ENCODE data around the gene R3HDM4.

The R3HDM4 gene

GRCh38 chr19:912181-913079 lies 589 bp downstream of the R3HDM4 start:
- DNase-seq (ENCODE audit: low spot score), result peak; percentile 3

- peak; percentile 40 for DNase-seq (ENCODE audit: low spot score)
Observed at GRCh38 chr19:911197-912033, 1.6 kb downstream of the R3HDM4 start.

DNA sequence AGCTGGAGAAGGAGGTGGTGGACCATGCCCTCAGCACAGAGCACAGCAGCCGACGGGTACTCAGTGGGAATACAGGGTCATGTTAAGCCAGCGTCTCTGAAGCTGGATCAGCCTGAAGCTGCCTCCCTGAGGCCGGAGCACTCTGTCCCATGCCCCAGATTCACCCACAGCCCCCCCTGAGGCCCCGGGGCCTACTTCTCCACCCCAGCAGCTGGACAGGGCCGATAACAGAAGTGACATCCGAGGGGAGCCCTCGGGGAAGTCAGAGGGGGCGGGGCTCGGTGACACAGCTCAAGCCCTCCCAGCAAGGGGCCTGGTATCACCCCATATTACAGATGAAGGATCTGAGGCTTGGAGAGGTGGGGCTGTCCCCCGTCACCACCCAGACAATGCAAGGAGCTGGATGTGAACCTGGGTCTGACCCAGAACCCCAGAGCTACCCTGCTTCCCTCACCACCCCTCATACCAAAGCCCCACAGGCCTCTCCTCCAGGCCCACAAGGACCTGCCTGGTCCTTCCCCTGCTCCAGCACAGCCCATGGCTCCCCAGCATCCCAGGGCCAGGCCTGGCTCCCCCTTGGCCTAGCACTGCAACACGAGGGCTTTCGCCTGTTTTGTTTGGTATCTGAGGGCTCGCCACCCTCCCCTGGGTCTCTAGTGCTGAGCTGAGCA lies 5.7 kb downstream of the R3HDM4 start:
- peak; percentile 2 for DNase-seq (ENCODE audit: low spot score)

GRCh38 chr19:906480-906879 lies 6.5 kb downstream of the R3HDM4 start:
- no peak for DNase-seq (ENCODE audit: low spot score)

- no peak for DNase-seq (ENCODE audit: low spot score)
Observed at GRCh38 chr19:904545-904944, 8.5 kb downstream of the R3HDM4 start.

GRCh38 chr19:903266-903797 lies 9.7 kb downstream of the R3HDM4 start:
- DNase-seq (ENCODE audit: low spot score), result peak; percentile 41

- no peak for DNase-seq (ENCODE audit: low spot score)
Observed at GRCh38 chr19:902446-903226, 10.4 kb downstream of the R3HDM4 start.

DNA sequence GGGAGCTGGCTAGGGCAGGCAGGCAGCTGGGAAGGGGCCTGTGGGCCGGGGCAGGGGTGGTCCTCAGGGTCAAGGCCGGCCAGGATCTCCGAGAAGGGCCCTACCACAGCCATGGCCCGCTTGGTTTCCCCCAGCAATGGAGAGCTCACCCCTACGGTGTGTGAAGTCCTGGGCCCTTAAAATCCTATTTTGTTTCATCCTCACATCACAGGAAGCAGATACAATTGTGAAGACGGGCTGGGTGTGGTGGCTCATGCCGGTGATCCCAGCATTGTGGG lies 11.0 kb downstream of the R3HDM4 start:
- no peak for DNase-seq (ENCODE audit: low spot score)

DNA sequence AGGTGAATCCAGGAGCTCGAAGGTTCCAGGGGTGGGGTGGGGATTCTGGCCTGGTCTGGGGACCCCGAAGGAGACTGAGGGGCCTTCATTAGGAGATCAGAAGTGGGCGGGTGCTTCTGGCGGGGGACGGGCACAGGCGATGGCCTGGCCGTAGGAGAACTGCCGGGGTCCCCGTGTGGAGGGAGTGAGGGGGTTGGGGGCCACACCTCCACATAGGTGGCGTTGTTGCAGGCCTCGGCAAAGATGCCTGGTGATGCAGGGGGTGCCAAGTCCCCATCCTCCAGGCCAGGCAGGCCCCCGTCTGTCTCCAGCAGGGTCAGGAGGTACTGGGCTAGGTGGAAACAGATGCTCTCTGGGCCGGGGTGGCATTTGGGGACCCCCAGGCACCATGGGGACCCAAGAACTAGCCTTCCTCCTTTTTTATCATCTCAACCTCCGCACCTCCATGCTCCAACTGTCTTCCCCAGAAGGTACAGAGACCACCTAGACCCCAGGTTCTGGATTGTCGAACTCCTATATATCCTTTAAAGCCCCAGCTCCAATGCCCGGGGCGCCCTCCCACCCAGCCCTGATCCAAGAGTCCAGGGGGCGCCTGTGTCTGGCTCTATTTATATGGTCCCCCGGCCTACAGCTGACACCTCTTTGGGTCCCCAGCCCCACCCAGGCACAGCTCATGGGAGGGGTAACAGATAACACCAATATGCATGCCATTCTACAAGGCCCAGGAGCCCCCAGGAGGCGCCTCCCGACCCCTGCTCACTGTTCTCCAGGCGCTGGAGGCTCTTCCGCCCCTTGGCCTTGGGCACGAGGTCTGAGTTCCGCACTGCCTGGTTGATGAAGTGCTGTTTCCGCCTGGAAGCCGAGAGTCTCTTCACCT lies 11.6 kb downstream of the R3HDM4 start:
- DNase-seq (ENCODE audit: low spot score), result peak; percentile 15

DNA sequence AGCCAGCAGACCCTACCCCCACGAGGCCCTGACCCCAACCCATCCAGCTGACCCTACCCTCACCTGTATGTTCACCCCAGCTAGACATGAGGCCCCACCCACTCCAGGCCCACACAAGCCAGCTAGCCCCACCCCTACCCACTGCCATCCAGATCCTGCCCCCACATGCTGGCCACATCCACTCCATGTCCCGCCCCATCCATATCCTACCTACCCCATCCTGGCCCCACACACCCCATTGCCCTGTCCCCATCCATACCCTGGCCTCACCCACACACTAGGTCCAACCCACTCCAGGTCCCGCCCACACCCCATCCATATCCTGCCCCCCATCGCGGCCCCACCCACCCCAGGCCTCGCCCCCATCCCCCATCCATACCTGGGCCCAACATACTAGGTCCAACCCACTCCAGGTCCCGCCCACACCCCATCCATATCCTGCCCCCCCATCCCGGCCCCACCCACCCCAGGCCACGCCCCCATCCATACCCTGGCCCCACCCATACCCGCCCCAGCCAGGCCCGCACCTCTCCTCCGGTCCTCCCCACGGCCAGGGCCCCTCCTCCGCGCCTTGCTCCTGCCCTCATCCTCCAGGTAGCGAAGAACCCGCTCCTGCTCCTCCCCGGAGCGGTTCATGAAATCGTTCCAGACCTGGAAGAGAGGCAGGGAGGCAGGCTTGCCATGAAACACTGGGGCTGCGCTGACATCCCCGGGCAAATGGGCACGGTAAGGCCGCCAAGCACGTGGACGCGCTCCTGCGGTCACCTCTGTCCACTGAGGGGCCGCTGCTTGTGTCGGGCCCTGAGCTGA lies 12.5 kb downstream of the R3HDM4 start:
- peak; percentile 96 for DNase-seq (ENCODE audit: low spot score)

GRCh38 chr19:900043-900301 lies 13.0 kb downstream of the R3HDM4 start:
- no peak for DNase-seq (ENCODE audit: low spot score)

DNA sequence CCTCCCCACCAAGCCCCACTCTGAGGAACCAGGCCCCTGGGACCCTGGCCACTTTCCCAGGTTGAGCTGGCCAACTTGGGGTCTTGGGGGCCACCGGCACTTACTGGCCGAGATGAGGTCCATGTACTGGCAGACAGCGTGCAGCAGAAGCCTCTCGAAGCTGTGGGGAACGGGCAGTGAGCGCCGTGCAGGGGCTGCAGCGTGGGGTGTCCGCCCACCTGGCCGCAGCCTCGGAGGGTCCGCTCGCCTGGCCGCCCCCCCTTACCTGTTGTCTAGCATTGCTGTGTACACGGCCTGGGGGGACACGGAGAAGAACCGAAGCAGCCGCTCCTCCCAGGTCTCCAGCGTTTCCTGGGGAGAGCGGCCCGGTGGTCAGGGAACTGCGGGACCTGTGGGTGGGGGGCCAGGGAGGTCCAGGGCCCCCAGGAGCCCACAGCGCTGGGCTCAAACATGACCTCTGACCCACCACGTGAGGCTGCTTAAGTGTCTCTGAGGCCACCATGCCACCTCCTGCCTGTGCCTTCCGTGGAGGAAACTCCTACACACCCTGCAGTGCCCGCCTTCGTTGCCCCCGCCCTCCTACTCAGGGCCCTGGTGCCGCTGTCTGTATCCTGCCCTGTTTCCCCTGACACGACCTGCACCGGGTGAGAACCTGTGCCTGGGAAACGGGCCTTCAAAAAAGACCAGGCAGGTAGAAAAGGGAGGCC lies 13.5 kb downstream of the R3HDM4 start:
- DNase-seq (ENCODE audit: low spot score), result no peak

DNA sequence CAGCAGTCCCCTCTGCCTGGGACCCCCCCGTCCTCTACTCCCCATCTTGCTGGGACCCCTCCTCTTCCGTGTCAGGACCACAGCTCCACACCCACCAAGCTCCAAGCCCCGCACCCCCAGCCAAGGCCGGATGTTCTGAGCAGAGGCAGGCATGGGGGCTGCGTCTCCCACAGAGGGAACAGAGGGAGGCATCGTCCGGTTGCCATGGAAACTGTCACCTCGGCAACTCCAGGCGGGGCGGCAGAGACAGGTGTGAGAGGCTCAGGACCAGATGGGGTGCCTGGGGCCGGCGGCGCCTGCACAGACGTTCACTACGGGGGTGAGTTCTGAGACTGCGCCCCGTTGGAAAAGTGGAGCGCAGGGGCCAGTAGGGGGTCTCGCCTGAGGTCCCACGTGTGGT lies 14.4 kb downstream of the R3HDM4 start:
- peak; percentile 60 for DNase-seq (ENCODE audit: low spot score)

DNA sequence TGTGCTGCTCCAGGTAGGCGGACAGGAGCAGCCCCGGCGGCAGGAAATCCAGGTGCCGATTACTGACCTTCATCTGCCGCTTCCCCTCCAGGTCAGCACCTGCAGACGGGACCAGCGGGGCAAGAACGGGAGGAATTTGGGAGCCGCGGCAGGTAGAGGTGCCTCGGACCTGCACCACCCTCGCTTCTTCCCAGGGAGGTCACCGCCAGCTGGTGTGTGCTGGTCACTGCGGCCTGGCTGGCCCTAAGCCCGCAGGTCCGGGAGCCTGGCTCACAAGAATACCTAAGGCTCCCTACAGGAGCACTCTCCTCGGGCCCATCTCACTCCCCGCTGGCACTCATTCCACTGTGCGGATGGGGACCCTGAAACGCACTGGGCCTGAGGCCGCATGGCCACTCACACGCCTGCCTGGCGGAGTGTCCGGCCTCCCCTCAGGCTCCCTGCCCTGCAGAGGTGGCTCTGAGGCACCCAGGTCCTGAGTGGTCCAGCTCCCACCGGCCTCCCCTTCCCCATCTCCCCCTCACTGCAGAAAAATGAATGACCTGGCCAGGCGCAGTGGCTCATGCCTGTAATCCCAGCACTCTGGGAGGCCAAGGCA lies 15.5 kb downstream of the R3HDM4 start:
- no peak for DNase-seq (ENCODE audit: low spot score)

DNA sequence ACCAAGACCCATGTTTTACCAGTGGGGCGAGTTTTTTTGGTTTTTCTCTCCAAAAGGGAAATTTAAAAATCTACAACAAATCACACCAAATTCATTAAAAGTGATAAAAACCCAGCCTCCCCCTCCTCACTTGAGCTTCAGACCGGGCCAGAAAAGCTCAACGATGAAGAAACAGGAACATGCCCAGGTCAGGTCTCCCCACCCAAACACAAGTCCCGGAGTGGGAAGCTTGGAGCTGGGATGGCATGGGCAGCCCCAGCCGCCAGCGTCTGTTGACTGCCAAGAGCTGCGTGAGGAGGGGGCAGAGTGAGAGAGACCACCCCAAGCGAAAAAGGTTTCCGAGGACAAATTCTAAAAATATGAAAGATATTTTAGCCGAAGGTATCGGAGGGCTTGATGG lies 16.0 kb downstream of the R3HDM4 start:
- DNase-seq (ENCODE audit: low spot score), result no peak

DNA sequence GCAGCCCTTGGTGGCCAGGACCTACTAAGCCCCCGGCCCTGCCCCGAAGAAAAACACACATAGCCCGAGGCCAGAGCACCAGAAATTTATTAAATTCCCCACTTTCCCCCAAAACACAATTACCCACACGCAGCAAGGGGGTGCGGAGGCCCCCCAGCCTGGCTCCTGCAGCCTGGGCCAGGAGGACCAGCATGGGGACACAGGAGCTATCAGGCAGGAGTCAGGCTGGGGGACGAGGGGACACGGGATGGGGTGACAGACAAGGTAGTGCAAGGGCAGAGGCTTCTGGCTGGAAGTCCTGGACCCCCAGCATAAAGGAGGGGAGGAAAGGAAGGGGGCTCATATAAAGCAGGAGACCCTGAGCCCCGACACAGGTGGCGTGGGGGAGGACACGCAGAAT lies 16.6 kb downstream of the R3HDM4 start:
- no peak for DNase-seq (ENCODE audit: low spot score)

GRCh38 chr19:892894-893689 lies 19.9 kb downstream of the R3HDM4 start, which contains the start of the genes MED16 and RNU6-9:
Gene MED16 (minus strand): TSS chr19:893187. CDS start chr19:891131, 2,056 bp downstream.
Gene RNU6-9 (plus strand): TSS chr19:893484.
- DNase-seq (ENCODE audit: low spot score), result peak; percentile 98

Data from iPS-NIHi11 (cell line).